GM12892 (cell line): ENCODE data around the gene CDSN.

Source experiments
- POLR2A ChIP-seq: IDR thresholded peaks from 2 replicates; pipeline ENCODE4 v1.6.1; 2011; ENCODE audit warnings: low read depth, low read length, control low read depth
- POLR2AphosphoS5 ChIP-seq: IDR thresholded peaks from 2 replicates; pipeline ENCODE4 v1.6.1; 2011; ENCODE audit warnings: low read depth, low read length, control low read depth

DNA sequence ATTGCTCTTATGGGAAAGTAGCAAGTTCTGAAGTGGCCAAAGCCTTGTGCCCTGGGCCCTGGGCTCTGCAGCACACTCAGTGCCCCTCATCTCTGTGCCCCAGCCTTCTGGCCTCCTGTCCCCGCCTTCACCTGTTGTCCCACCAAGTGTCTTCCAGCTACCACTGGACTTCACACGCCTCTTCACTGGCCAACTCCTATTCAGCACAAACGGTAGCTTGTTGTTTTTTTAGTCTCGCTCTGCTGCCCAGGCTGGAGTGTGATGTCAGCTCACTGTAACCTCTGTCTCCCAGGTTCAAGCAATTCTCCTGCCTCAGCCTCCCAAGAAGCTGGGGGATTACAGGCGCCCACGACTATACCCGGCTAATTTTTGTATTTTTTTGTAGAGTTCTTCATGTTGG, 32.5 kb upstream of the CDSN start:
- TF ChIP-seq POLR2A (no peak), POLR2AphosphoS5 (no peak)
